HG02642 (cell line): Measurements from ENCODE around the gene ADSS1.
"Not testable (repeated sequence)": the region's sequence is repeated elsewhere in the genome, so short reads cannot be mapped to it uniquely, and the experiment has no call there.

Experiments
- ATAC-seq: cut with Tn5 transposase; IDR thresholded peaks from one replicate; pipeline ENCODE4 v1.9.1; 2021; ENCODE audit warnings: mild to moderate bottlenecking; ENCODE audit not compliant: unreplicated experiment, poor library complexity

Gene ADSS1

DNA sequence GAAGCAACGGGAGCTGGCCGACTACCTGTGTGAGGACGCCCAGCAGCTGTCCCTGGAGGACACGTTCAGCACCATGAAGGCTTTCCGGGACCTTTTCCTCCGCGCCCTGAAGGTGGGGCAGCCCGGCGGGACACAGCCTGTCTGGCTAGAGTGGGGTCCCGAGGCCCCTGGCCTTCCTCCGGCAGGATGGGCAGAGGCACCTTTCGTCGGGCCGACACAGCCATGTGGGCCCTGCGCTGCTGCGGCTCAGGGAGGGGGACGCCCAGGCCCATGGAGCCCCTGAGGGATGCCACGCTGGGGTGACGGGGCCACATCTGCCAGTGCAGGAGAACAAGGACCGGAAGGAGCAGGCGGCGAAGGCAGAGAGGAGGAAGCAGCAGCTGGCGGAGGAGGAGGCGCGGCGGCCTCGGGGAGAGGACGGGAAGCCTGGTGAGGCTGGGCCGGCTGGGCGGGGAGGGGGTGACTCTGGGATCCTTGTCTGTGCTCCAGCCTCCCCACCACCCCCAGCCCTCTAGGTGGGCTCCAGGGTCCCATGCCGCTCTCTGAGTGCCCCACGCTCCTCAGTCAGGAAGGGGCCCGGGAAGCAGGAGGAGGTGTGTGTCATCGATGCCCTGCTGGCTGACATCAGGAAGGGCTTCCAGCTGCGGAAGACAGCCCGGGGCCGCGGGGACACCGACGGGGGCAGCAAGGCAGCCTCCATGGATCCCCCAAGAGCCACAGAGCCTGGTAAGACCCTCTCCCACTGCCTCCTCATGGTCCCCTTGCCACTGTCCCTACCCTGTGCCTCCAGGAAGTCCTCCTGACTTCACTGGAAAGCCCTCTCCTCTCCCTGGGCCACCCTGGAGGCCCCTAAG lies 10.9 kb upstream of the ADSS1 start:
- ATAC-seq: no peak

DNA sequence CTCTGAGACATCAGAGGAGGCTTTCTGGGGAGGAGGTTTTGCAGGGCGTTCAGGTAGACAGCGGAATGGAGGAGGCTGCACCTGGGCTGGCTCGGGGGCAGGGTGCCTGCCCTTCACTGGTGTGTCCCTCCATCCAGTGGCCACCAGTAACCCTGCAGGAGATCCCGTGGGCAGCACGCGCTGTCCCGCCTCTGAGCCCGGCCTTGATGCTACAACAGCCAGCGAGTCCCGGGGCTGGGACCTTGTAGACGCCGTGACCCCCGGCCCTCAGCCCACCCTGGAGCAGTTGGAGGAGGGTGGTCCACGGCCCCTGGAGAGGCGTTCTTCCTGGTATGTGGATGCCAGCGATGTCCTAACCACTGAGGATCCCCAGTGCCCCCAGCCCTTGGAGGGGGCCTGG lies 10.0 kb upstream of the ADSS1 start:
- ATAC-seq: no peak

DNA sequence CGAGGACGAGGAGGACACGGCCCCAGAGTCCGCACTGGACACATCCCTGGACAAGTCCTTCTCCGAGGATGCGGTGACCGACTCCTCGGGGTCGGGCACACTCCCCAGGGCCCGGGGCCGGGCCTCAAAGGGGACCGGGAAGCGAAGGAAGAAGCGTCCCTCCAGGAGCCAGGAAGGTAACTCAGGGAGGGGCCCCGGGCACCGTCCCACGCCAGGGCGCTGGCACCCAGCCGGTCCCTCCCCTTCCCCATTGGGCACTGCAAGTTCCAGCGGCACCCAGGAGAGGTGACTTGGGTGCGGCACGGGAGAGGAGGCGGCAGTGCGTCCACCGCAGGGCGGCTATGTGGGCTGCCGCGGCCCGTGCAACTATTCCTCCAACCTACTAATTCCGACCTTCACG lies 9.3 kb upstream of the ADSS1 start:
- ATAC-seq: no peak

DNA sequence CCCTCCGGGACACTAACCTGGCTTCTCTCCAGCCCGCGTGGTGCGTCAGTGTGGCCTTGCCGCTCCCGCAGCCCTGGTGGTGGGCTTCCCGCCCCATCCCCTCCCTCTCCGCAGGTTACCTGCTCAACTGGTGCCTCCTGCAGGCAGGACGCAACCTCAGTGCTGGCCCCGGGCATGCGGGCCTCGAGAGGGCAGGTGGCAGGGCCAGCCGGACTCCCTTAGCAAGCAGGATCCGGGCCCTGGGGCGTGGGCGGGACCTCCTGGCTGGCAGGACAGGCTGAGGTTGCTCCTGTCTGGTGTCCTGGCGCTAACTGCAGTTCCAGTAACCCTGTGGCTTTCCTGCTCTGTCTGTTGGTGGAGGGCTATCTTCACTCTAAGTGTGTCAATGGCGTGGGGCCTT lies 8.6 kb upstream of the ADSS1 start:
- ATAC-seq: no peak

DNA sequence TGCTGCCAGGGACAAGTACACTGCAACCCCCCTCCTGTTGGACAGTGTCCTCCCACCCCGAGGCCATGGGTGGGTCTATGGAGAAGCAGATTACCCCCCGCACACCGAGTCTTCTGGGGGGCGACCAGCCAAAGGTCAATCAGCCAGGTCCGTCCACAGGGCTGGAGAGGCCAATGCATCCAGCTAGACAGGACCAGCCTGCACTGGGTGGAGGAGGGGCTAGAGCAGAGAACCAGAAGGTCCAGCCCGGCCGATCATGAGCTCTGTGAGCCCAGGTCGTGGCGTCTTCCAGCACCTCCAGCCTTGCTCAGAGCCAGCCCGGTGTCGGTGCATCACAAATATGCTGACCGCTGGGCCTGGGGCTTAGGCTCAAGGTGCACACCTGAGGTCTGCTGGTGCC lies 8.2 kb upstream of the ADSS1 start:
- ATAC-seq: no peak

DNA sequence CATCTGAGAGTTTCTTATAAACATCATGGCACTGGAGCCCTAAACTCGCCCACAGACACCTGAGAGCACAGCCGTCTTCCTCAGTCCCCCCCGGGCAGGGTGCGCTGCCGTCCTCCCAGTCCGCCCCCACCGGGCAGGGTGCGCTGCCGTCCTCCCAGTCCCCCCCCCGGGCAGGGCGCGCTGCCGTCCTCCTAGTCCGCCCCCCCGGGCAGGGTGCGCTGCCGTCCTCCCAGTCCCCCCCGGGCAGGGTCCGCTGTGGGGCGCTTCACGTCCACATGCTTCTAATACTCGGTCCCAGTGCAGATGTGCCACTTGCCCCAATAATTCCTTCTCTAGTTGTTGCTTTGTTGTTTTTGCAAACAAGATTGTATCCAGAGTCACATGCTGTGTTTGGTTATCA lies 6.9 kb upstream of the ADSS1 start:
- ATAC-seq: no peak

DNA sequence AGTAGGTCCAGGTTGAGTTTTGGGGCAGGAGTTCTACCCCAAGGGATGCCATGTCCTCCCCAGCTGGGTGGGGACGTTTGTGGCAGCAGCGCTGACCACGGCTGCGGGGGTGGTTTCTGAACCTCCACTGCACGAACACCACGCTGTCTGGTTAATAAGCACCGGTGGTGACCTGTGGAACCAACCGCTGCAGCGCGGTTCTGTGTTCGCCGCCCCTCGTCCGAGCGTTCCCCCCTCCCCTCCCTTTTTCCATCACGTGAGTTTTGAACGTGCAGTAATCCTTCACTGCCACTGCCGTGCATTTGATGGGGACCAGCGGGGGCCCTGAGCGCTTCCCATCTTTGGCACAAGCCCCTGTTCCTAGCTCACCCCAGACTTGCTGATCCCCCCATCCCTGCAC lies 6.4 kb upstream of the ADSS1 start:
- ATAC-seq: no peak

DNA sequence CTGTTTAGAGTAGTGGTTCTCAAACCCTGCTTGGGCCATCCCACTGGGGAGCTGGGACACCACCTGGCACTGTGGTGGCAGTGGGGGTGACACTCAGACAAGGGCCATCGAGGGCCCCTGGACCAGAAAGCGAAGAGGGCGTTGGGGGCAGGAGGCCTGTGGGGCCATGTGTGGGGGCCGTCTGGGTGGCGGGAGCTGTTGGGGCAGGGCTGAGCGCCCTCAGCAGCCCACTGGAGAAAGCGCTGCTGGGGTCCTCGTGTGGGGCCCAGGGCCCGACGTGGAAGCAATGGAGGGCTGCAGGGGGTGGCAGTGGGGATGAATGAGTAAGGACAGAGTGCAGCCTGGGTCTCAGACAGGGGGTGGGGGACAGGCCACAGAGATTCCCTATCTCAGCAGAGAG lies 5.9 kb upstream of the ADSS1 start:
- ATAC-seq: no peak

DNA sequence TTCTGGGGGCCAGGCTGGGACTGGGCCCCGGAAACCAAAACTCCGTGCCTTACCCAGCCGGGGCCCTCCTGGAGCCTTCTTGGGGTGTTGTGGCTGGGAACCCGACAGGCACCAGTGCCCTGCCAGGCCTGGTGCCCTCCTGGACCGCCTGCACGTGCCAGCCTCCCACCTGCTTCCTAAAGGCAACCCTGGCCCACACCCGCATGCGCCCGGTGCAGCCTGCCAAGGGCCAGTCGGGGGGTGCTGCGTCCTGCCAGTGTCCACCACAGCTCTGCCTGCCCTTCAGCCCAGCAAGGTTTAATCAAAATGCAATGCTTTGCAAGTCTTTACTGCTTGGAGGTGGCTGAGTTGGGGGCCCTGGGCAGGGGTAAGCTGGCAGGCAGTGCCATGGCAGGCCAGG lies 5.2 kb upstream of the ADSS1 start:
- ATAC-seq: no peak

DNA sequence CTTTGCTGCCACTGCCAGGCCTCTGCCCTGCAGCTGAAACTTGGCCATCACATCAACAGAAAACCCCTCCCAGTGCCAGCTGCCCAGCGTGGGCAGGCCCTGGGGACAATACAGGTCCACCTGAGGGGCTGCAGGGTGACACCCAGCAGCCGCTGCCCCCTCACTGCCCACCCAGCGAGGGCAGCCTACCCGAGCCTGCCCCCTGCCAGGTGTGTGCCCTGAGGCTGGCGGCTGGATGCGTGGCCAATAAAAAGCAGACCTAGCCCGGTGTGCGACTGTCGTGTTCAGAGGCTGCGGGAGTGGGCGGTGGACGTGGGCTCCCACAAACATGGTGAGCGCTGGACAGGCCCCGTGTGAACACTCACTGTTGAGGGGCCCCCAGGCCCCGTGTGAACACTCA lies 4.7 kb upstream of the ADSS1 start:
- no peak for ATAC-seq

DNA sequence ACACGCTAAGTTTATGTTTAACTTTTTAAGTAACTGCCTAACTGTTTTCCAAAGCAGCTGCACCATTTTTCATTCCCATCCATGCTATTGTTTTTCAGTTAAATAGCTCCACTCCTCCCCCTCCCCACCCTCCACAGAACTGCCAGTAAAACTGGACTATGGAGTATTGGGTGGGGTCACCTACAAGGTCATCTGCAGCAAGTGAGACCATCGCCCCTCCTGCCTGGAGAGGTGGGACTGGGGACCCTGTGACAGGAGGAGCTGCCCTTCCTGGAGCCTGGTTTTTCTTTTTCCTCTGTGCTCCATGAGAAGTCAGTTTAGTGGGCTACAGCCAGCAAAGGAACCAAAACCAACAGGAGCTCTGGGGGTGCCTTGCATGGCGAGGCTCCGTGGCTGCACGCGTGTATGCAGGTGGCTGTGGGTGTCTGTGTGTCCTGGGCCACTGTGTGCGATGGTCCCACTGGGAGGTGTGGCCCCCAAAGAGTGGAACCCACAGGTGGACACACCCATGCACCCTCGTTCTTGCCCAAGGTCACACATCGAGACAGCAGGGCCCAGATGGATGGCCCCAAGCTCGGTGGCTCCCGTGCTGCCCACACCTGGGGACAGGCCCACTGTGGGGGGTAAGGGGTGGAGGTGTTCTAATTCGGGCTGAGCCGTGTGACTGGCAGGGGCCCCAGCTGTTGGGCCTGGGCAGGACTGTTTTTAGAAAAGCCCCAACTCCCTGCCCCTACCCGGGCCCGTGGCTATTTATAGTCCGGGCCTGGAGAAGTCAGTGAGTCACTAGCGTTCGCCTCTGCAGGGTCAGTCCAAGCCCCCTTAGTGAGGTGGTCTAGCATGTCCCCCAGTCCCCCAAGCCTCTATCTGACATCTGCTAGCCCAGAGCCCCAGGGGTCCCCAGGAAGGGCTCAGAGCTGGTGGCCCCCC lies 2.3 kb upstream of the ADSS1 start:
- ATAC-seq: no peak

DNA sequence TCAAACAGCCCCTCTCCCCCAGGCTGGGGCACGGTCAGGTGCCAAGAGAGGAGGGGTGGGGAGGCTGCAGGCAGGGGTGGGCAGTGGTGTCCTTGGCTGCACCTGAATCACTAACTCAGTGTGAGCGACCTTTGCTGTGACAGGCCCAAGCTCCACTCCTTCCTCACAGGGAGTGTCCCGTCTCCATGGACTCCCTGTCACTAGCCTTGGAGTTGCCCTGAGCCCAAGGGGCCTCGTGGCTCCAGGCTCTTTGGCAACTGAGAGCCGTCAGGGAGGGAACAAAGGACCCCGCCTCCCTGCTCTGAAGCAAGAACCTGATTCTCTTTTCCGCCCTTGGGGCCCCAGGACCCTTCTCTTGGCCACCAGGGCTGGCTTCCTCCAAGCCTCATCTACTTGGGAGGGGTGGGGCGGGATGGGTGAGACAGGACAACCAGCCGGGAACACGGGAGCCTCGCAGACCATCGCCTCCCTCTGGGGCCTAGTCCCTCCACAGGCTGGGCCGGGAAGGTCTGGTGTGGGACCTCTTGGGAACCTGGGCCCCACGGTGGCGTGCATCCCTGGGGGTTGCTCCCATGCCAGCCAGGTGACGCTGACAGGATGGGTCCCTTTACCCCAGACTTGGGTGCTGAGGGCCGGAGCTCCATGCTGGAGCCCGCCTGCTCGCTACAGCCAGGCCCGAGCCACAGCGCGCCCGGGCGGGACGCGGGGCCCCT lies 935 bp upstream of the ADSS1 start:
- ATAC-seq: no peak

DNA sequence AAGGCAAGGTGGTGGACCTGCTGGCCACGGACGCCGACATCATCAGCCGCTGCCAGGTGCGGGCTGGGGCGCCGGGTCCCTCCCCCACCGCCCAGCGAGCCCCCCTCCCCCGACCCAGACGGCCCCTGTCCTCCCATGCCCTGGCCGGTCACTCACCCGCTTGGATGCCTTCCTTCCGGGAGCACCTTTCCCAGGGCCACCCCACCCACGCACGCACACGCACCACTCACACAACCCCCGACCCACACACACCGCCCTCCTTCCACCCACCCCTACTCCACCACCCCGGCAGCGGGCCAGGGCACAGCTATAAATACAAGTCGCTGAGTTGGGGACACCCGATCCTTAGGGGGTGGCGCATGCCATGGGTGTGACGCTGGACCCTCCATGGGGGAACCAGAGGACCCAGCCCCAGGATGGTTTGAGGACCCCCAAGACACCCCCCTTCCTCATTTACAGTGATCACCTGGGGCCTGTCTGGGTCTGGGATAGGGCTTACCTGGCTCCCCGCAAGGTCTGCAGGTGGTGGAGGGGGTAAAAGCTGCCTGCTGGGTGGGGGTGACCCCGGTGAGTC lies 465 bp downstream of the ADSS1 start:
- no peak for ATAC-seq

DNA sequence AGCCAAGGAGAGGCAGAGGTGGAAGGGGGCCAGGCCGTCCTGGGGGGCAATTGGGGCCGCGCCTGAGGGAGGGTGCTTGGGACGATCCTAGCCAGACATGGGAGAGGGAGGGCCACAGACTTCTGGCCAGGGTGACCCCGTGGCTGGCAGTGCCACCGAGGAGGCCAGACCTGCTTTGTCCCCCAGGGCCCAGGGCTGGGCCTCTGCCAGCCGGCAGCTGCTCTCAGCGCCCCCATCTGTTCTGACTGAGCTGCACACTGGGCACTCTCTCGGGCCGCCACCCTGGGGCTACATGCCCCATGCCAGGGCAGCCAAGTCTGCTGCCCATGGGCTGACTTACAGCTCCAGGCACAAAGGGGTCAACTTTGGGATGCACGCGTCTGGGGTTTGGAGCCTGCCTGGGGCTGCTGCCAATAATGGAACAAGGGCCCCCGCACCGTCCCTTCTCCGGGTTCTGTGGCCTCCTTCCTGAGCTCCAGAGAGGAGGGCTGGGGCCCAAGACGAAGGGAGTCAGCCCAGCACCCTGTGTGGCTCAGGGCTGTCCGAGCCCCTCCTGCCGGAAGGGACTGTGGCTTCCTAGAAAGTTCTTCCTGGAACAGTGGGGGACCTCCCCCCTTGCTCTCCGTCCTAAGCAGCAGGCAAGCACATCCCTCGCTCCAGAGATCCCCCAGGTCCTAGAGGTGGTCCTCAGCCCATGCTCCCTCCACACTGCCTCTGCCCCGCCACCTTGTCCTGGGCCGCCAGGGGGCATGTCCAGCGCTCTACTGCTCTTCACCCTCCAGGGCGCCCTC lies 1.1 kb downstream of the ADSS1 start:
- ATAC-seq: no peak

DNA sequence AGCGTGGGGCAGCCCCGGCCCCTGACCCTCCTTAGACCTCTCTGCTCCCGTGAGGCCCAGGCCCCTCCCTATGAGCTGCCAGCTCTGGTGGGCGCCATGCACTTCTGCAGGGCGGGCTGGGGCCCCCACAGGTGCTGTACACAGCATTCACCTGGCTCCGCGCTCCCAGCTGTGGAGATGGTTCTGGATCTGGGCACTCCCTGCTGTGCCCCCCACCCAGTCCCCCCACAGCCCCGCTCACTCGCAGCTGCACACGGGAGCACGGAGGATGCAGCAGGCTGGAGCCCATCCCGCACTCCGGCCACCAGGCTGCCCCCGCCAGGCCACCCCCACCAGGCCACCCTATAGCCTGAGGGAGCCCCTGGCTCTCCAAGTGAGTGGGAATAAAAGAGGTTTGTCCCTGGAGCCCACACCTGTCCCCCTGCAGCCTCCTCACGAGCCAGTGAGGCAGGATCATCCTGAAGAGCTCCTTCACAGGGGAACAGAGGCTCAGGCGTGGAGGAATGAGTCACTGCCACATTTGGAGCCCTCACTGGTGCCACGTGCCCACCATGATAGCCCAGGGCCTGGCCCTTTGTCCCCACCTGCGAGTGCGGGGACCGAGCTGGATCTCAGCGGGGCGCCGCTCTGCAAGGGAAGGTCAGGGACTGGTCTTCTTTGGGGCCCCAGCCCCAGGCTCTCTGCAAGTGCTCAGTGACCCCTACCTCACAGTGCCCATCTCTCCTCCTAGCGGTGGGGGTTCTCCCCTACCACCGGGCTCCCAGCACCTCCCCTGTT lies 1.9 kb downstream of the ADSS1 start:
- ATAC-seq: no peak

DNA sequence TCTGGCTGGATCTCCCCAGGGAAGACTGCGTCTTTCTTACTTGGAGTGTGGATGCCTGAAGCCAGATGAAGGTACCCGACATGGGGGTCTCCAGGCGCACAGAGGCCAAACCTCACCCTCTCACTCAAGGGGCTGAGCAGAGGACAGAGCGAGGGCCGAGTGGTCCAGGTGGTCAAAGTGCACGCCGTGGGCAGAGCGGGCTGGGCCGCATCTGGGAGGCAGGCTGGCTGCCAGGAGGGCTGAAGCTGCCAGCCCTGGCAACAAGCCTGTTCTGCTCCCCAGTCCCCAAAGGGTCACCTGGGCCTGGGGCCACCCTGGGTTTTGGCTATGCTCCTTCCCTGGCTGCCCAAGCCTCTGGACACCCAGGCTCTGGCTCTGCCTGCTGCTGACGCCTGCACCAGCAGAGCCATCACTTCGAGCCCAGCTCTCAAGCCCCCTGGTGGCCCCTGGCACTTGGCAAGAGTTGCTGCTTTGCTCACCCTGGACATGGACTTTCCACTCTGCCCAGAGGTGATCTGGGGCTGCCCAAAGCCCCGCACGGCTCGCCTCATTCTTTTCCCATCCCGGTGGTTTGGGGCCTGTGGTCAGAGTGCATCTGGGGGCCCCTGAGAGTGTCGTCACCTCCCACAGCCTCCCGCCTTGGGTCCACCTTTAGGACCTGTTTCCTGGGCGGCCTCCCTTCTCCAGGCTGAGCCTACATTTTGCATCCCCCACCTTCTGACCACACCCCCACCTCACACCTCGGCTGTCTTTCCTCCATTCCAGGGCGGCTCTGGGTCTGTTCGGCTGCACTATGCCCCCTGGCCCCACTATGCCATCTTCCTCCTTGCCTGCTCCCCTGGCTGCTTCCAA lies 2.8 kb downstream of the ADSS1 start:
- no peak for ATAC-seq

DNA sequence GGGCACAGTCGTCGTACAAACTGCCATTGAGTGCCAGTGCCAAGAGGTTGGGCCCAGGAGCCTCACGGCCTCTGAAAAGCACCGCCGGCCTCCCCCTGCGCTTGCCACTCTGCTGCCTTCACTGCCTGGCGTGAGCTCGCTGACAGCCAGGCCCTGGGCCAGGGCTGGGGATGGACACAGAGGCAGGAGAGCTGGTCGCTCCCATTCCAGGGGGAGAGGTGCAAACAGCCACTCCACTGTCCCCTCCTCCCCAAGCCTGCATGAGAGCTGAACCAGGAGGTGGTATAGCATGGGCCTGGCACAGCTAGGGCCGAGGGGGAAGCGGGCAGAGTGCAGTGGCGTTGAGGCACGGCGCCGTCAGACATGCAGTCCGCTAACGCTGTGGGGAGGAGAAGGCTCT lies 4.6 kb downstream of the ADSS1 start:
- ATAC-seq: no peak

DNA sequence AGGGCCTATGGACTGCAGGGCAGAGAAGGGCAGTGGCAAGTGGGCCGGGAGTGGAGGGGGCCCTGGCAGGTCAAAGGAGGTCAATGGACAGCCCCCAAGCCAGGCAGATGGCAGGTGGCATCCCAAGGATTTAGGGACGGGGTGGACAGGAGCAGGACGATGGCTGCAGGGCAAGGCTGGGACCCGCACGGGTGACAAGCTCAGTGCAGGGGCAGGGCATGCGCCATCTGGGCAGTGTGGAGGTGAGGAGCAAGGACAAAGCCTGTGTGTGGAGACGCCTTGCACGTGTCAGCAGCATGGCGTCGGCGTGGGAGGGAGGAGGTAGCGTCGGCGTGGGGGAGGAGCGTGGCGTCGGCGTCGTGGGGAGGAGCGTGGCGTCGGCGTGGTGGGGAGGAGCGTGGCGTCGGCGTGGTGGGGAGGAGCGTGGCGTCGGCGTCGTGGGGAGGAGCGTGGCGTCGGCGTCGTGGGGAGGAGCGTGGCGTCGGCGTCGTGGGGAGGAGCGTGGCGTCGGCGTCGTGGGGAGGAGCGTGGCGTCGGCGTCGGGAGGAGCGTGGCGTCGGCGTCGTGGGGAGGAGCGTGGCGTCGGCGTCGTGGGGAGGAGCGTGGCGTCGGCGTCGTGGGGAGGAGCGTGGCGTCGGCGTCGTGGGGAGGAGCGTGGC lies 5.3 kb downstream of the ADSS1 start:
- not testable (repeated sequence) for ATAC-seq
